HG03060 (cell line): ENCODE results near the gene GYS2.
A peak's percentile ranks its signal among the peaks of the same experiment; 100 is the strongest.
"Not testable (repeated sequence)": the region's sequence is repeated elsewhere in the genome, so short reads cannot be mapped to it uniquely, and the experiment has no call there.

ENCODE experiments used
- ATAC-seq: cut with Tn5 transposase; IDR thresholded peaks from one replicate; pipeline ENCODE4 v1.9.1; 2021; ENCODE audit warnings: low read depth, moderate number of reproducible peaks; ENCODE audit not compliant: unreplicated experiment

The GYS2 gene

DNA sequence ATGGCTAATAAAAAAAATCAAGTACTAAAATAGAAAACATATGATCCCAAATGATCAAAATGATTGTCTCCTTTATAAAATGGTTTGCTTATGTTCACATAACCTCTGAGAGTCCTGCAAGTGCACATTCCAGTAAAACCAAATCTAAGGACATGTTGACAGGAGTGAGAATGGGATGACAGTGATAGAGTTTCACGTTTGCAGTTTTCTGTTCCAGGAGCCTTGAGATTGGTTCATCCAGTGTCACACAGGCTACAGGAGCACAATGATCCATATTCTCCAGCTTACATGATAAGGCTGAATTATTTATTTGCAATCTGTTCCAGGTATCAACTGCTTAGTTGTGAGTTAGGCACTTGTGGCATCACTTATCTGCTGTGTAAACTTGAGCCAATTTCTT is 1.5 kb upstream of the GYS2 start:
- no peak for ATAC-seq

DNA sequence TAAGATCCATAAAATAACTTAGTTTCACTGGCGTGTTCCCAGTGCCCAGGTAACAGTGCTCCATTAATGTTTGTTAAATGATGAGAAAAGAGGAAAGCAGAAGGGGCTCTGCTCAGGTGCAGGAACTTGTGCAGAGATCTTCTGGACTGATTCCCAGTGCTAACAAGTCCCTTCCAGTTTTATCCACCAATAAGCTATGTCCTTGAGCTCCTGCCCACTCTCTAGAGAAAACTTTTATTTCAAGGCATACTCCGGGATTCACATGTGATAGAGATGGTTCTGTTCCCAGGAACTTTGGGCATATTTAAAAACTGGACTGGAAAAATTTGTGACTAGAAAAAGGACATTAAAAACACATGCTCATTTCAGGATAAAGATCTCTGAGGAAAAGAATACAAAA is 1.9 kb downstream of the GYS2 start:
- no peak for ATAC-seq

DNA sequence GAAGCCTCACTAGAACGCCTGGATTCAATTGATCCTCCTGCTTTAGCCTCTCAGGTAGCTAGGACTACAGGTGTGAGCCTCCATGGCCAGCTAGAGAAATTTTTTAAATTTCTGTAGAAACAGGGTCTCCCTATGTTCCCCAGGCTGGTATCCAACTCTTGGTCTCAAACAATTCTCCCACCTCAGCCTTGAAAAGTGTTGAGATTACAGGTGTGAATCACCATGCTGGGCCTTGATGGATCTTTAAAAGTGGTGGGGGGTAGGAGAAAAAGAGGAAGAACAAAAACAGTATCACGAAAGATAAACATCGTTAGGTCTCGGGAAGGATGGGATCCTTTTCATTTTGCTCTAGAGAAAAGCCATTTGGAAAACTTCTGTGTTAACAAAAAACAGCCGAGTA is 4.5 kb downstream of the GYS2 start:
- no peak for ATAC-seq

DNA sequence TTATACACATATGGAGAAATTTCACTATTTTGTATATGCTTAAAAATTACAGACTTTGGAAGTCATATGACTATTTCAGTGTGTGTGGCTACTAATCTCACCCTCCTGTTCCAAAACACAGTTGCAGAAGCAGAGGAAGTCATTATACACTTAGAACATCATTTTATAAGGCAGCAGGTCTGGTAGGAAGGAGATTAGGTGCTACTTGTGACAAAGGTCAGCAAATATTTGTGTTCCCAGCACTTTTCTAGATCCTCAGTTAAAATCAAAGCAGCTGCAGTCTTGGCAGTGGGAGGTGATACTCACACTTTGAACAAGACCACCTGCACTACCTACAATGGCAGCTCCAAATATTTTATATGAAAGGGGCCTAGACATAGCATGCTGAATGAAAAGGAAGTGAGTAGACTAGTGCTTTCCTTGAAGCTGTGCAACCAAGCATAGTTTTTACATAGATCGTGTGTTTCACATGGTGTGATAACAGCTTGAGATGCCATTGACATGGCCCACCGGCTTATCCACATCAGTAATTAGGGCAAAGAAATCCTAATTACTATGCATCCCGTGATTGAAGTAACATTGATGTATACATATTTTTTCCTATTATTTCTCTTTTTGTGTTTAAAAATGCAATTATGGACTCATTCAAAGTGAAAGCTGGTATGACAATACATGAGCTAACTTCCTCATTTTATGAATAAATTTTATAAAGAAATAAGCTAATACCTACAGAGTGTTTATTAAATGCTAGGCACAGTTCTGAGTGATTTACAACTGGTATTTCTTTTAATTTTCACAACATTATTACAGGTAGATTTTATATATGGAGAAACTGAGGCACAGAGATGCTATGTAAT is 5.3 kb downstream of the GYS2 start:
- peak; percentile 46 for ATAC-seq

DNA sequence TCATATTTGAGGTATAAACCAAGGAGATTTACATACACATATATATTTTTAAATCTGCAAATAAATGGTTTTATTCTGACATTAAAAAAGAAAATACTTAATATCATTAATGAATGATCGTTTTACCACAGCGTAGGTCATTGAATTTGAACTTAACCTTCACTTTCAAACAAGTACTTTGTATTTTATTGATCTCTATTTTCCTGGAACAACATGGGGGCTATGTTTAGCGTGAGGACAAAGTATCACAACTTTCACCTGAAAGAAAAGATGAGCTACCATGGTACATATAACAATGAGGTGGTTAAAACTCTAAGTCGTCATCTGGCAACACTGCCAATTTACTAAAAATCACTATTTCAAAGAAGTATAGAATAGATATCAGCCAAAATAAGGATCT is 6.0 kb downstream of the GYS2 start:
- no peak for ATAC-seq

DNA sequence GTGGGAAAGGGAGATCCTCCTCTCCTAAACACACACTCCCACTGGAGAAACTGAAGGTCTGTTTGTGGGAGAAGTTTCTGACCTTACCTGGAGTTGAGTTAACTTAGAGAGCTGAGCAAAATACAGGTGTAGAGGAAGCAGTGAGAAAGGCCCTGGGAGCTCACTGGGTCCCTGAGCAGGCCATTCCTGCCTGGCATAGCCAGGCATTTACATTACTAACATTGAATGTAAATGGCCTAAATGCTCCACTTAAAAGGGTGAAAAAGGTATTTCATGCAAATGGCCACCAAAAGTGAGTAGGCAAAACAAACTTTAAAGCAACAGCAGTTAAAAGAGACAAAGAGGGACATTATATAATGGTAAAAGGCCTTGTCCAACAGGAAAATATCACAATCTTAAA is 9.3 kb downstream of the GYS2 start:
- not testable (repeated sequence) for ATAC-seq

DNA sequence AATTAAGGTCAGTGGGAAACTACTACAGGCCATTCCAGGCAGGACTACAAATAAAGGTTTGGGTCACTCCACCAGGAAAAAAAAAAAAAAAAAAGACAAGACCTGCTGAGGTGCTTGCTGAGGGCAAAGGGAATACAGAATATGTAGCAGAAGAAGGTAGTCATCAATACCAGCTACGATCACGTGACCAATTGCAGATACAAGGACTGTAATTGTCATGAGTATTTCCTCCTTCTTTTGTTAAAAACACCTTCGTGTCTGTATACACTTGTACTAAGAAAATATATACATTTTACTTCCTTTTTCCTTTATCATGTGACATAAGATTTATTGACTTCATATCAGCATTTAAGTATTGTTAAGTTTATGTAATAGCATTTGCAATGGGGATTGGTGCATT is 19.2 kb downstream of the GYS2 start:
- no peak for ATAC-seq

DNA sequence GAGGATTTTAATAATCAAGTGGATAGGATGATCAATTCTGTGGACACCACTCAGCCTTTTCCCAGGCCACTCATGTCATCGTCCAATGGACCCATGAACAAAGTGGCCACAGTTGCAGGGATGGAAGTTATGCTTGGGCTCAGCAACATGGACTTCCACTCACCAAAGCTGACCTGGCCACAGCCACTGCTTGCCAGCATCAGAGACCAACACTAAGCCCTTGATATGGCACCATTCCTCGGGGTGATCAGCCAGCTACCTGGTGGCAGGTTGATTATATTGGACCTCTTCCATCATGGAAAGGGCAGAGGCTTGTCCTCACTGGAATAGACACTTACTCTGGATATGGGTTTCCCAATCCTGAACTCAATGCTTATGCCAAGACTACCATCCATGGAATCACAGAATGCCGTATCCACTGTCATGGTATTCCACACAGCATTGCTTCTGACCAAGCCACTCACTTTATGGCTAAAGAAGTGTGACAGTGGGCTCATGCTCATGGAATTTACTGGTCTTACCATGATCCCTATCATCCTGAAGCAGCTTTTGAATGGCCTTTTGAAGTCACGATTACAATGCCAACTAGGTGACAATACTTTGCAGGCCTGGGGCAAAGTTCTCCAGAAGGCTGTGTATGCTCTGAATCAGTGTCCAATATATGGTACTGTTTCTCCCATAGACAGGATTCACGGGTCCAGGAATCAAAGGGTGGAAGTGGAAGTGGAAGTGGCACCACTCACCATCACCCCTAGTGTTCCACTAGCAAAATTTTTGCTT is 20.1 kb downstream of the GYS2 start:
- not testable (repeated sequence) for ATAC-seq

DNA sequence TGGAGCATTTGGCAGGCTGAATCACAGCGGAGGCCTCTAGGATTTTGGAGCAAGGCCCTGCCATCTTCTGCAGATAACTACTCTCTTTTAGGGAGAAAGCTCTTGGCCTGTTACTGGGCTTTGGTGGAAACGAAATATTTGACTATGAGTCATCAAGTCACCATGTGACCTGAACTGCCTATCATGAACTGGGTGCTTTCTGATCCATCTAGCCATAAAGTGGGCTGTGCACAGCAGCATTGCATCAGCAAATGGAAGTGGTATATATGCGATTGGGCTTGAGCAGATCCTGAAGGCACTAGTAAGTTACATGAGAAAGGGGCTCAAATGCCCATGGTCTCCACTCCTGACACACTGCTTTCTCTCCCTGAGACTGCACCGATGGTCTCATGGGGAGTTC is 21.1 kb downstream of the GYS2 start:
- no peak for ATAC-seq

DNA sequence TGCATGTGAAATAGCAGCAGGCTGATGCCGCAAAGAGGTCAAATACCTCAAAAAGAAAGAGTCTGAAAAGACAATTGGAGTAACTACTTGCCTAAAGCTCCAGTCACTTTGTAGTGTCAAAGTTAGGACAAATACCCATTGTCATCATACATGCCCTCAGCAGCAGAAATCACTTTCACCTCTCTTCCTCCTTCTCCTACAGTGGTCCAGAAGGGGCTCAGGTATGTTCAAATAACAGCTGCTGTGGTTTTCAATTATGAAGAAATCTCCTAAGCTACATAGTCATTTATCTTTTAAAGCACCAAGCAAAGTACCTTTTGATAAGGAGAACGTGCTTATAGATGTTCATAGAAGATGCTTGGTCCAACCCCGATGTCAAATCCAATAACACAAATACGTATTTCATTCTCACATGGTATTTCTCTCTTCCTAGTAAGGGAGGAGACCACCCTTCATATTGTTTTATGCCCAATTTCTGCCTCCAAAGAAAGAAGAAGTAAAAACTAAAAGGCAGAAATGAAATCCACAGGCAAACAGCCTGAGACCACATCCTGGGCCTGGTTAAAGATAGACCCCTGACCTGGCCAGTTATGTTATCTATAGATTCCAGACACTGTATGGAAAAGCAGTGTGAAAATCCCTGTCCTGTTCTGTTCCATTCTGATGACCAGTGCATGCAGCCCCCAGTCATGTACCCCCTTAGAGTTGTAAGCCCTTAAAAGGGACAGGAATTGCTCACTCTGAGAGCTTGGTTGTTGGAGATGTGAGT is 23.7 kb downstream of the GYS2 start:
- no peak for ATAC-seq

DNA sequence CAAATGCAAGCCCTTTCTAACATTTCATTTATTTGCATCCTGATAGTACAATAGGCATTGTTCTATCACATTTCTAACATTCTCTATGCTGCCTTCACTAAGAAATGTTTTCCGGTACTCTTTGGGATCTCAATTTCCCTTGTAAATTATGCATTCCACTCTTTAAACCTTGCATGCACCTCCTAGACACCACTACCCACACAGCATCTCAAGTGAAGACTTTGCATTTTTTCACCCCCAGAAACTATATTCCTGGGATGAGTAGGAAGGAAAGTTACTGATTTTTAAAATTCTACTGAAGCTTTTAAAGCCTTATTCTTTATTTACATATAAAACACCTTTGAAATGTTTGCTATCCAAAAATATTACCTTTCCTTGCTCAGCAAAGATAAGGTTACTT is 27.1 kb downstream of the GYS2 start:
- ATAC-seq: no peak

DNA sequence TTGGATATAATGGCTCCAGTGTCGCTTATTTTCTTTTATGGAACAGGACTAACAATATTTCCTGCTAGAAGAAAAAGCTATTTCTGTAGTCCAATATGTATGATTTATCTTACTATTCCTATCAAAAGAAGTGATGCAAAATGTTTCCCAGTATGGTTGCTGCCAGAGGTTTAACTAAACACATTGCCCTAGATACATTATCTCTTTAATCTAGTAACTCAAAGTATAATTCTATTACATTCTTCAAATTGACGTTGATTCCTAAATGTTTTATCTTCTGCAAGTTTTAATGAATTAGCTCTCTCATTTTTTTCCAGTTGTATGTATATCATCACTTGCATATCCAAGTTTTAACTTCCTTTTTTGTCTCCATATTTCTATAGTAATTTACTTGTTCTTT is 28.2 kb downstream of the GYS2 start:
- ATAC-seq: no peak

DNA sequence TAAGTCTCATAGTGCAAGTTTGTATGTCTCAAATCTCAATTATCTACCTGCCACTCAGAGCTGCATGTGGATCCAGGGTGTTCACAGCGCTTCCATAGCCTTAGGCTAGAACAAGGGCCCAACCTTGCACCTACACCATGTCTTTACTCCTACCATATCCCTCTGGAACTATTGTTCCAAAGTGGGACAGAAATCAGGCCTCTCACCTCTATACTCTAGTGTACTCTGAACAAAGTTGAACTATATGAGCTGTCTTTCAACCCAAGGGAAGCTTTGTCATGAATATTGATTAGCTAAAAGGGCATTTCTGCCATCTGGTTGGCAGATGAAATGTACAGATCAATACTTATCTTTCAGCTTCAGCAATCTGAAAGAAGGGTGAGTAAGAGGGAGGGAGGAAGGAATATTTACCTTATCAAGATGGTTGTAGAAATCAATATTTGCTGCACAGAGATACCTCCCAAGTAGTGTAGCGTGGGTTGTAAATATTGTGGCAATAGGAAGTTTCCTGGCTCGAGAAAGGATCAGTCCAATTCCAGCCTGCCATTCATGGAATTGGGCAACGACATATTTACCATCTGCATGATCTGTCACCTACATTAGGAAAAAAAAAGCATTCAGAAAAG is 30.8 kb downstream of the GYS2 start:
- no peak for ATAC-seq

DNA sequence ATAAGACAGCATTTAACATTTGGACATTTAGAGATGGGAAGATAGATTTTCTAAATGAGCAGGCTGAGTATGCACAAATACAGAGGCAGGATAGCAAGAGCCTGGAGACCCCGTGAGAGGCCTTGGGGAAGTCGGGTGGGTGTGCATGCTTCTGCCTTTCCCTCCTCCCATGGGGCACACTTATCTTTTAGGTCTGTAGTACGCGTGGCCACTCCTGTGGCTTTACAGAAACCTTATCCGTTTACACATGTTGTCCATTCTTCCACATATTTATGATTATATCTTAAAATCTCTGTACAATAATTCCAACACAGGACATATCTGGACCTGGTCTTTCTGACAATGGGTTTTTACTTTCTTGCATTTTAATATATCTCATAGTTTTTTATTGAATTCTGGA is 33.6 kb downstream of the GYS2 start:
- ATAC-seq: no peak

DNA sequence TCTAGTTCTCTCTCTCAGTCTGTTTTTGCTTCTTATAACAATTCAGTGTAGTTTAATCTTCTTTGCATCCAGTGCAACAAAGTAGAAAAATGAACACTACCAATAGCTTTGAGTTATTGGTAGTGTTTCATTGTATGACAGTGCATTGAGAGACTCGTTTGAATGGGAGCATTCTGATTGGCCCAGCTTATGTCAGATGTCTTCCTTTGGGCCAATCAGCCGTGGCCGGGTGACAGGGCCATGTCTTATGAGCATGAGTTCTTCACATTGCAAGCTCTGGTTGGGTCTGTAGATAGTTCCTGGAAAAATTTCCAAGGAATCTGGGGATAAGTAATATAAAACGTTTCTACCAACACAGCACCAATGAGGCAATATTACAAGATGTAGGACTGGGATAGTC is 36.5 kb downstream of the GYS2 start:
- ATAC-seq: no peak

DNA sequence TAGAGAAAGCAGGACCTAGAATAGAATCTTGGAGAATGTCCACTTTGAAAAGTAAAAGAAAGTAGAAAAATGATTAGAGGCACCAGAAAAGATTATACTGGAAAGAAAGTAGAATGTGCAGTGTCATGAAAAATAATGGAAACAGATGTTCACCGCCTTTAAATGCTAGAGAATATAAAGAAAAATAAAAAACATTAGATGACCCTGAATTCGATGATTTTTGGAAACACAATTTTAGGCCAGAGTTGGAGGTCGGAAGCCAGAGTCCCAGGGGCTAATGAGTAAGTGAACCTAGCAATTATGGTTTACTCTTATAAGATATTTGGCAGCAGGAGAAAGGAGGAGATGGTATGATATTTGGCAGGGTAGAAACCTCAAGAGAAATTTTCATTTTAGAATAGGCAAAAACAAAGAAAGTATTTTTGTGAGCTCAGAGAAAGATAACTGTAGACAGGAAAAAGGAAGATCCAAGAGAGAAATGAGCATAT is 37.7 kb downstream of the GYS2 start:
- no peak for ATAC-seq

DNA sequence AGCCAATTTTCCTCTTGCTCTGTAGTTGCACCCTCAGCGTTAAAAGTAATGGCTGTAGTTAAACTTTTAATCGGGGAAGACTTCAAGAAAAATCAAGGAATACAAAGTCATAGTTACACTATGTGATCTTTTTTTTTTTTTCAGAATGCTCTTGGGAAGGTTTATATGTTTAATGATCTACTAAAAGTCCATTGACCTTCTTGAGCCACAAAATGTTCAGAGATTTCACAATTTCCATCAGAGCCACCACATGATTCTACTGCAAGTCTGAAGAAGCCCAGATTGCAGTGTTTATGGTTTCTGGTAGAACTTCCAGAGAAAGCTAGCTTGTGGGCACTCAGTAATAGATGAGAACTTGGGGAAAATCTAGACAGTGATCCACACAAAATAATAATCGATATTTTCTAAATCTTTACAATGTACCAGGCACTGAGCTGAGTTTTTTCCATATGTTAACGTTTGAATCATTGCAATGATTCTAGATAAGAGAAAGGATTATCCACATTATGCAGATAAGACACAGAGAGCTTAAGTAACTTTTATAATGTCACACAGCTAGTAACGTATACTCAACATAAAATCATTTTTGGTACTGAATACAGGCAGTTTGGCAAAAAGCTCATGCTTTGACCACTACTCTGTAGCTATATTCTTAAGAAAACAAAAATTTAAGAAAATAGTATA is 38.3 kb downstream of the GYS2 start:
- ATAC-seq: no peak

DNA sequence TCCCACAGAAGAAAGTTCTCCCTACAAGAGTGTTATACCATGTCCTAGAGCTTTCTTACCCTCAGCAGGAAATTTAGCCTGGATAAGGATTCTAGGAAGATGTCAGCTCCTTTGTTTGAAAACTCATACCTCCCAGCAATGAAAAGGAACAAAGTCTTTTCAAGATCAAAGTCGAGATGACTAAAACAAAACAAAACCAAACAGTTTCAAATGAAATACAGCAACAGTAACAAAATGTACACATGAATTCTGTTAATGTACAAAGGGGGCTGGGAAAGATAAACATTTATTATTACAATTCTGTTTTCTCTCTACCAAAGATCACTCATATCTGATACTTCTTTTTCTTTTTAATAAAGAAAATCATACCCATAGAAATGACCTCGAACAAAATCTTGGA is 41.8 kb downstream of the GYS2 start:
- no peak for ATAC-seq

DNA sequence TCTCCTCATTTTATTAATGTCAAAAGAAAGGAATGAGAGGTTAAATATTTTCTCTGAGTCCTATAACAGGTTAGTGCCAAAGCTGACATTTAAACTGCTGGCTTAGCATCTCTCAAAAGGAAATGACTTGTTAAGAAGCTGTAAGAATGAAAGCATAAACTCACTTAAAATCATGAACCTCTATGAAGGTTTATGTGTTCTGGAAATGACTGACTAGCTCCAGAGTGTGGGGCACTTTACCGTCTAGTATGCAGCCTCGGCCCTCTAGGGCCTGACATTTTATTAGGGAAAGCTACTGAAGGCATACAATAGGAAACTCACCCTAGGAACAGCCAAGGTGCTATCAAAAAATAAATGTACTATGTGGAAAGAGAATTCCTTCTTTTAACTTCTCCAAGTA is 43.5 kb downstream of the GYS2 start:
- no peak for ATAC-seq
